Fibroblast of villous mesenchyme (primary cell): ENCODE measurements around the gene P3R3URF. TPM values are rescaled to one million over a fixed set of nuclear protein-coding genes. Genes with fewer than 3 reads are reported as not detected.

ENCODE experiments used
- DNase-seq: peaks from one replicate; pipeline ENCODE4 v3.0.0-alpha.2; 2010; ENCODE audit warnings: low read depth
- H3K4me3 ChIP-seq: 2 replicates; pipeline ENCODE4 v1.5.1; 2011; ENCODE audit warnings: low read depth, mild to moderate bottlenecking, low read length
- CTCF ChIP-seq: IDR thresholded peaks from 2 replicates; pipeline ENCODE4 v1.5.1; 2012; ENCODE audit warnings: low read depth, mild to moderate bottlenecking, low read length; ENCODE audit not compliant: insufficient read depth
- total RNA-seq: library from RNA; depleted of rRNA; stranded (reverse); fragments of >200 nt; gene quantifications from 2 replicates; pipeline ENCODE4 v1.2.3, GENCODE V29; 2012

The P3R3URF gene
- total RNA-seq, 1 donor: not detected

- DNase-seq: no peak
- H3K4me3 ChIP-seq: peak overlapping the region; percentile 64
- TF ChIP-seq CTCF: no peak
Observed at GRCh38 chr1:46133781-46134350, 42.4 kb downstream of the P3R3URF start.

GRCh38 chr1:46133181-46133658 is 43.1 kb downstream of the P3R3URF start:
- no peak for TF ChIP-seq CTCF
- DNase-seq: no peak
- H3K4me3 ChIP-seq: peak overlapping the region; percentile 64

DNA sequence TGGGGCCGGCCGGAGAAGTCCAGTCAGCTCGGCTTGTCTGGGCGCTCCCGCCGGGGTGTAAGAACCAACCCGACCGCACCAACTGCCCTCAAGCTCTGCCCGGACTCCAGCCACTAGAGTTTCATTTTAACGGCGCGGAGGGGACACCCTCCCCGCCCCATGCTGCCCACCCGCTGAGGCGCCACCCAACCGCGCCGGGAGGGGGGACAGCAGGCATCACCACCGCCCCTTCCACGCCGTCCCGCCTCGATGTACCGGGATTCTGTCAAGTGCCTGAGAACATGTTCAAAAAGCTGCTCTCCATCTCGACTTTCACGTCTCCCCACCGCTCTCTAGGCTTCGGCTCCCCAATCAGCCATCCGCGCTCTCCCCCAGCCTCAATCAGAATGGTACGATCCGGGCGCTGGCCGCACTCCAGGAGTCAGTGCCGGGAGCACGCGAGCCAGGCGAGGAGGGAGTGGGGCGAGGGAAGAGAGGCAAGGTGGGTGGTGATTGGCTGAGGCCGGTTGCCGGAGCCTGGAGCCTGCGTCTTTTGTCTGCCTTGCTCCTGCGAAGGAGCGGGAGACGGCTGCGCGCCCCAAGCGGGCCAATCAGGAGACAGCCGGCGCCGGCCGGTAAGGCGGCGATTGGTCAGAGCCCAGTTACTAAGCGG is 43.6 kb downstream of the P3R3URF start, which contains the start of gene PIK3R3:
Gene PIK3R3 (minus strand): TSS at position 101 of the 652 bp plus-strand sequence. CDS start 677 bp downstream, outside the sequence.
- DNase-seq: peak; percentile 99
- H3K4me3 ChIP-seq: peak within 1 kb of the TSS; percentile 76
- no peak for TF ChIP-seq CTCF

- H3K4me3 ChIP-seq: peak overlapping the region; percentile 76
- peak; percentile 26 for DNase-seq
- no peak for TF ChIP-seq CTCF
Observed at GRCh38 chr1:46131712-46132528, 44.4 kb downstream of the P3R3URF start.

DNA sequence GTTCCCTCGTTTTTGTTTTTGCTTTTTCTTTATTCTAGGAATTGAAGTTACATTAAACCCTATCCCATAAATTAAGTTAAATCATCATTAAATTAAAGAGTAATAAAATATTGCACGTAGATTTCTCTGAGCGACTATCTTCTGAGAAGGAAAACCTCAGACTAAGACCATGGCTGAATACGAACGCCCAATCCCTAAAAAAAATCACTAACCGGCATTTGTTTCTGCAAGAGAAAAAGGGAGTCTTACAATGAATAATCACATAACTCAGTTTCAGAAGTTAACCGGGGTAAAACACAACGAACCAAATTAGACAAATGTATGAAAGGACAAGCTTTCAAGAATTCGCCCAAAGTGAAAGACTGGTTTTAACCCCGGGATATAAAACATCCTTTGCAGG is 45.2 kb downstream of the P3R3URF start:
- no peak for DNase-seq
- H3K4me3 ChIP-seq: peak overlapping the region; percentile 76
- no peak for TF ChIP-seq CTCF

GRCh38 chr1:46130606-46131005 is 45.7 kb downstream of the P3R3URF start:
- peak overlapping the region; percentile 76 for H3K4me3 ChIP-seq
- DNase-seq: no peak
- TF ChIP-seq CTCF: no peak
